Measurements from ENCODE around the gene RDH16. TPM values are rescaled to one million over a fixed set of nuclear protein-coding genes. Genes with fewer than 3 reads are reported as not detected.
"Not testable (repeated sequence)": the region's sequence is repeated elsewhere in the genome, so short reads cannot be mapped to it uniquely, and the experiment has no call there.

Gene RDH16
- total RNA-seq, 4 donors from 2014 or later, result 0.22 to 1.3 TPM; not detected in 2

GRCh38 chr12:56929780-56930179, 27.6 kb downstream of the RDH16 start:
- TF ChIP-seq POLR2A (IDR thresholded peaks at IDR 0.05) (no peak), CTCF (IDR thresholded peaks at IDR 0.05) (no peak)
- Histone ChIP-seq H3K27me3 (no peaks in the 10 kb centered on the region), H3K36me3 (no peaks in the 10 kb centered on the region), H3K9me3 (no peaks in the 10 kb centered on the region), H3K4me1 (peaks cover 0 to 7% of the 10 kb centered on the region in 2 donors), H3K27ac (no peak overlapping the region), H3K4me3 (replicated peaks in 1 of 3) (no peak overlapping the region)
- DNase-seq, result no peak
- WGBS, 2 donors, result 91 to 93% methylated on average over 4 of the region's 4 CpGs
- intact Hi-C loops (cut with DNase I), result no loop called here

GRCh38 chr12:56928262-56928661, 29.1 kb downstream of the RDH16 start:
- no peak for DNase-seq
- intact Hi-C loops (cut with DNase I), result no loop called here
- Histone ChIP-seq H3K27ac (no peak overlapping the region), H3K4me3 (replicated peaks in 1 of 3) (no peak overlapping the region), H3K36me3 (no peaks in the 10 kb centered on the region), H3K4me1 (no peaks in the 10 kb centered on the region), H3K9me3 (no peaks in the 10 kb centered on the region), H3K27me3 (no peaks in the 10 kb centered on the region)
- 80 to 81% methylated on average over 3 of the region's 3 CpGs for WGBS, 2 donors
- TF ChIP-seq CTCF (IDR thresholded peaks at IDR 0.05) (no peak), POLR2A (IDR thresholded peaks at IDR 0.05) (no peak)

- Histone ChIP-seq H3K4me3 (replicated peaks in 1 of 3) (no peak overlapping the region), H3K27ac (no peak overlapping the region), H3K9me3 (no peaks in the 10 kb centered on the region), H3K27me3 (no peaks in the 10 kb centered on the region), H3K36me3 (no peaks in the 10 kb centered on the region), H3K4me1 (no peaks in the 10 kb centered on the region)
- intact Hi-C loops (cut with DNase I), result no loop called here
- TF ChIP-seq POLR2A (IDR thresholded peaks at IDR 0.05) (no peak), CTCF (IDR thresholded peaks at IDR 0.05) (no peak)
- DNase-seq, result no peak
- 89 to 98% methylated on average over 4 of the region's 4 CpGs for WGBS, 2 donors
Measured at GRCh38 chr12:56927281-56927680, 30.1 kb downstream of the RDH16 start.

- no peaks in the 10 kb centered on the region for H3K4me1 ChIP-seq
- no peaks in the 10 kb centered on the region for H3K27me3 ChIP-seq
- no peaks in the 10 kb centered on the region for H3K36me3 ChIP-seq
- no peaks in the 10 kb centered on the region for H3K9me3 ChIP-seq
- H3K4me3 ChIP-seq (replicated peaks in 1 of 3), result no peak overlapping the region
- 68 to 81% methylated on average over 1 of the region's 1 CpG for WGBS, 2 donors
- intact Hi-C loops (cut with DNase I), result no loop called here
- TF ChIP-seq CTCF (IDR thresholded peaks at IDR 0.05) (no peak), POLR2A (IDR thresholded peaks at IDR 0.05) (no peak)
- no peak for DNase-seq
- no peak overlapping the region for H3K27ac ChIP-seq
Measured at GRCh38 chr12:56922031-56922430, 35.4 kb downstream of the RDH16 start.

GRCh38 chr12:56921346-56921745, 36.1 kb downstream of the RDH16 start:
- no peaks in the 10 kb centered on the region for H3K36me3 ChIP-seq
- H3K4me3 ChIP-seq (replicated peaks in 1 of 3), result no peak overlapping the region
- H3K9me3 ChIP-seq, result no peaks in the 10 kb centered on the region
- WGBS, 2 donors, result 71 to 80% methylated on average over 1 of the region's 1 CpG
- TF ChIP-seq POLR2A (IDR thresholded peaks at IDR 0.05) (no peak), CTCF (IDR thresholded peaks at IDR 0.05) (no peak)
- H3K27ac ChIP-seq, result no peak overlapping the region
- DNase-seq, result no peak
- intact Hi-C loops (cut with DNase I), result no loop called here
- H3K4me1 ChIP-seq, result no peaks in the 10 kb centered on the region
- no peaks in the 10 kb centered on the region for H3K27me3 ChIP-seq

- H3K4me1 ChIP-seq; intact Hi-C loops (cut with DNase I); H3K27me3 ChIP-seq; H3K4me3 ChIP-seq (replicated peaks in 1 of 3); DNase-seq; H3K36me3 ChIP-seq; H3K9me3 ChIP-seq; H3K27ac ChIP-seq: not testable (repeated sequence)
- 90 to 92% methylated on average over 3 of the region's 3 CpGs for WGBS, 2 donors
Measured at GRCh38 chr12:56918139-56918538, 39.3 kb downstream of the RDH16 start.
